PC-9 (cell line): ENCODE measurements around the gene PITX3.

Experiments used
- EZH2 ChIP-seq: fragments of 200-600 bp; sonication (generic); IDR thresholded peaks from 2 replicates; pipeline ENCODE4 v1.8.0; 2017; ENCODE audit warnings: antibody characterized with exemption, low read depth
- TF ChIP-seq, protein P1 (sequence below): fragments of 200-600 bp; sonication (generic); conservative IDR thresholded peaks from 2 replicates; pipeline ENCODE4 v1.6.1; 2017; ENCODE audit warnings: mixed run types, antibody characterized with exemption, mild to moderate bottlenecking, moderate library complexity

- TF ChIP-seq, protein P1, sequence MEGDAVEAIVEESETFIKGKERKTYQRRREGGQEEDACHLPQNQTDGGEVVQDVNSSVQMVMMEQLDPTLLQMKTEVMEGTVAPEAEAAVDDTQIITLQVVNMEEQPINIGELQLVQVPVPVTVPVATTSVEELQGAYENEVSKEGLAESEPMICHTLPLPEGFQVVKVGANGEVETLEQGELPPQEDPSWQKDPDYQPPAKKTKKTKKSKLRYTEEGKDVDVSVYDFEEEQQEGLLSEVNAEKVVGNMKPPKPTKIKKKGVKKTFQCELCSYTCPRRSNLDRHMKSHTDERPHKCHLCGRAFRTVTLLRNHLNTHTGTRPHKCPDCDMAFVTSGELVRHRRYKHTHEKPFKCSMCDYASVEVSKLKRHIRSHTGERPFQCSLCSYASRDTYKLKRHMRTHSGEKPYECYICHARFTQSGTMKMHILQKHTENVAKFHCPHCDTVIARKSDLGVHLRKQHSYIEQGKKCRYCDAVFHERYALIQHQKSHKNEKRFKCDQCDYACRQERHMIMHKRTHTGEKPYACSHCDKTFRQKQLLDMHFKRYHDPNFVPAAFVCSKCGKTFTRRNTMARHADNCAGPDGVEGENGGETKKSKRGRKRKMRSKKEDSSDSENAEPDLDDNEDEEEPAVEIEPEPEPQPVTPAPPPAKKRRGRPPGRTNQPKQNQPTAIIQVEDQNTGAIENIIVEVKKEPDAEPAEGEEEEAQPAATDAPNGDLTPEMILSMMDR = no peak
- TF ChIP-seq EZH2 = no peak
These were observed 37.8 kb upstream of the PITX3 start for GRCh38 chr10:102279104-102279503.
